LNCAP (cell line): ENCODE measurements around the gene DMRT3.

Source experiments
- CTCF ChIP-seq: fragments of 450-650 bp; IDR thresholded peaks from 2 replicates; pipeline ENCODE4 v1.5.1; 2017; ENCODE audit warnings: mild to moderate bottlenecking

The DMRT3 gene

GRCh38 chr9:1031951-1032601 lies 55.6 kb downstream of the DMRT3 start:
- no peak for TF ChIP-seq CTCF

- TF ChIP-seq CTCF, result no peak
Observed at GRCh38 chr9:1034271-1034670, 57.8 kb downstream of the DMRT3 start.

GRCh38 chr9:1039589-1039988 lies 63.1 kb downstream of the DMRT3 start:
- no peak for TF ChIP-seq CTCF
